Measurements from ENCODE around the gene EEF1AKMT3. TPM values are rescaled to one million over a fixed set of nuclear protein-coding genes. Genes with fewer than 3 reads are reported as not detected.

Gene EEF1AKMT3
- total RNA-seq, 1 experiment from 2014 or later: 9.3 TPM

GRCh38 chr12:57826400-57826799 lies 54.0 kb downstream of the EEF1AKMT3 start:
- H3K36me3 ChIP-seq (ENCODE audit: low read depth, low read length): peaks cover 38% of the 10 kb centered on the region
- peaks cover 3% of the 10 kb centered on the region for H3F3A ChIP-seq (ENCODE audit: low read length, unreplicated experiment)
- POLR2A ChIA-PET (ENCODE audit: unreplicated experiment): no interaction called here
- H3K4me2 ChIP-seq (ENCODE audit: low read length): no peak overlapping the region
- H3K79me2 ChIP-seq (ENCODE audit: low read length): peaks cover 11% of the 10 kb centered on the region
- H2AFZ ChIP-seq (ENCODE audit: low read length): no peak overlapping the region
- H3K27ac ChIP-seq (ENCODE audit: low read length): no peak overlapping the region
- H3K4me3 ChIP-seq (ENCODE audit: low read length): no peak overlapping the region
- no peaks in the 10 kb centered on the region for H3K27me3 ChIP-seq (ENCODE audit: low read length)
- TF ChIP-seq CTCF (conservative IDR thresholded peaks at IDR 0.05; ENCODE audit: low read depth, low read length): no peak
- no peak for TF ChIP-seq EZH2phosphoT487 (IDR thresholded peaks at IDR 0.05; ENCODE audit: borderline replicate concordance, low read length)
- no peak for TF ChIP-seq EZH2 (IDR thresholded peaks at IDR 0.05; ENCODE audit: low read length, unreplicated experiment)
- CTCF ChIA-PET: no interaction called here
- H3K9ac ChIP-seq (ENCODE audit: low read length): no peak overlapping the region
- BruUV-seq (replicated peaks): no TSS peak
- DNase-seq: no peak
- ATAC-seq: no peak
- no peaks in the 10 kb centered on the region for H3K9me2 ChIP-seq (replicated peaks; ENCODE audit: low read length)
- no peaks in the 10 kb centered on the region for H4K20me1 ChIP-seq (ENCODE audit: low read length)
- intact Hi-C loops (cut with micrococcal nuclease): no loop called here
- peaks cover under 1% of the 10 kb centered on the region; the same call in 1 of the 2 replicates for H3K4me1 ChIP-seq (ENCODE audit: insufficient read depth, low read length)
- H3K9me3 ChIP-seq (ENCODE audit: low read length): no peaks in the 10 kb centered on the region

DNA sequence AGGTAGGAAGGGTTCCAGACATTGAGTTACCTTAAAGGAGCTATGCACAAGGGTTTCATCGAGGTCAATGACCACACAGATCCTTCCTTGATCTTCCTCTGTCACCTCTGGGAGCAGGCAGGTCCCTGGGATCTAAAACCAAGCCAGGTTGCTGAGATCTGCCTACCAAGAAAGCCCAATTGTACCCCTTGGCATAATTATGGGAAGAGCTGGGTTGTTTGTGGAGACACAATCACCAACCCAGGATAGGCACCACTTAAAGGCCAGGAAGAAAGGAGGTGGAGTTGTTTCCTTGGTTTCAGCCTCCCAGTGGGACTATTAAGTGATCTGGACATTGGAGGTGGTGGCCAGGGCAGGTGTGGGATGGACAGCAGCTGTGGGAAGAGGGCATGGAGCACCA lies 54.6 kb downstream of the EEF1AKMT3 start:
- Histone ChIP-seq H3K27me3 (ENCODE audit: low read length) (no peaks in the 10 kb centered on the region), H3K4me1 (ENCODE audit: insufficient read depth, low read length) (no peaks in the 10 kb centered on the region), H2AFZ (ENCODE audit: low read length) (no peak overlapping the region), H4K20me1 (ENCODE audit: low read length) (0 out of 2 replicates have a peak, but pooled peaks cover 5% of the 10 kb centered on the region), H3K4me2 (ENCODE audit: low read length) (no peak overlapping the region), H3K36me3 (ENCODE audit: low read depth, low read length) (peaks cover 38% of the 10 kb centered on the region), H3K4me3 (ENCODE audit: low read length) (no peak overlapping the region), H3K27ac (ENCODE audit: low read length) (no peak overlapping the region), H3K9me2 (replicated peaks; ENCODE audit: low read length) (no peaks in the 10 kb centered on the region), H3K9me3 (ENCODE audit: low read length) (no peaks in the 10 kb centered on the region), H3K9ac (ENCODE audit: low read length) (no peak overlapping the region), H3F3A (ENCODE audit: low read length, unreplicated experiment) (peaks cover 4% of the 10 kb centered on the region), H3K79me2 (ENCODE audit: low read length) (peaks cover 11% of the 10 kb centered on the region)
- no peak for DNase-seq
- CTCF ChIA-PET: no interaction called here
- TF ChIP-seq EZH2 (IDR thresholded peaks at IDR 0.05; ENCODE audit: low read length, unreplicated experiment): no peak
- TF ChIP-seq CTCF (conservative IDR thresholded peaks at IDR 0.05; ENCODE audit: low read depth, low read length): no peak
- no peak for TF ChIP-seq EZH2phosphoT487 (IDR thresholded peaks at IDR 0.05; ENCODE audit: borderline replicate concordance, low read length)
- POLR2A ChIA-PET (ENCODE audit: unreplicated experiment): no interaction called here
- ATAC-seq: no peak
- intact Hi-C loops (cut with micrococcal nuclease): no loop called here
- no TSS peak for BruUV-seq (replicated peaks)

DNA sequence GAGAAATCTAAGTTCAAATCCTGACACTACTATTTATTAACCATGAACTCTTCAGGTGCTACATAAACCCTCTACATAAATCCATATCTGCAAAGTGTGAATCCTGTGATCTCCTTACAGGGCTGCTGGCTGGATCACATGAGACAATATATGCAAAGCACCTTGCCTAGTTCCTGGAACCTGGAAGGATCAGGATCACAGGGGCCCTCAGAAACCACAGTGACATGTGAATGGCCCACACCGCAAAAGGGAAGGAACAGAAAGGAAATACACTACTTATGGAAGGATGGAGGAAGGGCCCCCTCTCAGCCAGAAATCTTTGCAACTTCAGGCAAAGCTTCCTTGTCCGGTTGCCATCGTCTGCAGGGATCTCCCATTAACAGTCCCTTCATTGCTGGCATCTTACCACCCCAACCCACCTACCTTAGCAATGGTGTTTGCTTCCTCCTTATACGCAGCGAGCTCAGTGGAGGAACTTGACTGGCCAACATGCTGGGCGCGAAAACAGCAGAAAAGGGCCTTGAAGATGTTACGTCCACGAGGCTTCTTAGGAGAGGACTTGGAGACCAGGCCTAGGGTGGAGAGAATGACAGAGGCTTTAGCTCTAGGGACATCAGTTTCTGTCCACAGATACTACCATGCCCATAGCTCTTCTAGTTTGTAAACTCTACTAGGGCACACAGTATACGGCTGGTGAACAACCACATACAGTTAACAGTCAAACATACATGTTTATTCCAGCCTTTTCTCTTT lies 56.8 kb downstream of the EEF1AKMT3 start:
- POLR2A ChIA-PET (ENCODE audit: unreplicated experiment): no interaction called here
- Histone ChIP-seq H3K4me1 (ENCODE audit: insufficient read depth, low read length) (no peaks in the 10 kb centered on the region), H3K4me2 (ENCODE audit: low read length) (no peak overlapping the region), H3K27ac (ENCODE audit: low read length) (no peak overlapping the region), H3K9ac (ENCODE audit: low read length) (no peak overlapping the region), H3K4me3 (ENCODE audit: low read length) (no peak overlapping the region), H2AFZ (ENCODE audit: low read length) (no peak overlapping the region), H3K9me3 (ENCODE audit: low read length) (no peaks in the 10 kb centered on the region), H3F3A (ENCODE audit: low read length, unreplicated experiment) (peaks cover 6% of the 10 kb centered on the region), H4K20me1 (ENCODE audit: low read length) (peaks cover 10% of the 10 kb centered on the region; the same call in 1 of the 2 replicates), H3K9me2 (replicated peaks; ENCODE audit: low read length) (no peaks in the 10 kb centered on the region), H3K27me3 (ENCODE audit: low read length) (no peaks in the 10 kb centered on the region), H3K79me2 (ENCODE audit: low read length) (peaks cover 25% of the 10 kb centered on the region), H3K36me3 (ENCODE audit: low read depth, low read length) (peaks cover 25% of the 10 kb centered on the region)
- CTCF ChIA-PET: no interaction called here
- no peak for TF ChIP-seq EZH2phosphoT487 (IDR thresholded peaks at IDR 0.05; ENCODE audit: borderline replicate concordance, low read length)
- TF ChIP-seq CTCF (conservative IDR thresholded peaks at IDR 0.05; ENCODE audit: low read depth, low read length): no peak
- no peak for TF ChIP-seq EZH2 (IDR thresholded peaks at IDR 0.05; ENCODE audit: low read length, unreplicated experiment)
- ATAC-seq: no peak
- DNase-seq: no peak
- intact Hi-C loops (cut with micrococcal nuclease): no loop called here
- BruUV-seq (replicated peaks): no TSS peak
